Testis (tissue), 3 donors: ENCODE data around the gene SRPK3. TPM values are rescaled to one million over a fixed set of nuclear protein-coding genes. Genes with fewer than 3 reads are reported as not detected.

ENCODE experiments used
- DNase-seq: peaks from one replicate; pipeline ENCODE4 v3.0.0-alpha.2; 2019
- H3K27ac ChIP-seq, 2 donors: fragments of 200-600 bp; sonication (generic); one replicate each; pipeline ENCODE4 v1.5.1; 2019
- H3K27me3 ChIP-seq: fragments of 200-600 bp; sonication (generic); one replicate; pipeline ENCODE4 v1.5.1; 2019
- H3K36me3 ChIP-seq: fragments of 200-600 bp; sonication (generic); one replicate; pipeline ENCODE4 v1.5.1; 2017; ENCODE audit warnings: low read depth; ENCODE audit errors: missing control alignments
- H3K4me1 ChIP-seq: fragments of 200-600 bp; sonication (generic); one replicate; pipeline ENCODE4 v1.5.1; 2019
- H3K4me3 ChIP-seq, 2 donors: fragments of 200-600 bp; sonication (generic); one replicate each; pipeline ENCODE4 v1.5.1; 2017 to 2019
- H3K9me3 ChIP-seq: fragments of 200-600 bp; sonication (generic); one replicate; pipeline ENCODE4 v1.5.1; 2017
- POLR2A ChIP-seq: fragments of 450-650 bp; IDR thresholded peaks from one replicate; pipeline ENCODE4 v1.6.1; 2017; ENCODE audit warnings: antibody characterized with exemption, mild to moderate bottlenecking, moderate library complexity
- WGBS, 2 donors: methylation state at CpG; one replicate each; pipeline ENCODE4 v1.1.5; 2018; 5-methylcytosine and 5-hydroxymethylcytosine counted together
- intact Hi-C: fragments of 100-400 bp; cut with DNase I; formaldehyde crosslinking; loops from one replicate; pipeline ENCODE4 v1.15.1; 2023; ENCODE audit warnings: low total_unique reads
- polyA plus RNA-seq: library from polyadenylated mRNA; stranded (reverse); fragments of 350-450 nt; fragmentation: Illumina TruSeq; extraction: RNeasy Lipid Tissue Mini Kit (QIAGEN cat#74804); gene quantifications from one replicate; pipeline ENCODE4 v1.2.3, GENCODE V29; 2014; ENCODE audit warnings: low read depth, low replicate concordance; ENCODE audit not compliant: insufficient read depth
- total RNA-seq, 2 donors: library from RNA; depleted of rRNA; stranded (reverse); fragments of >200 nt; gene quantifications; one replicate each; pipeline ENCODE4 v1.2.3, GENCODE V29; 2016
- TF ChIP-seq, protein P1 (sequence below), 3 experiments: fragments of 450-650 bp in 2 of 3; fragments of 200-600 bp in 1 of 3; sonication (generic) in 1 of 3; IDR thresholded peaks; one replicate each; pipeline ENCODE4 v1.5.1; 2016 to 2019; ENCODE audit warnings: antibody characterized with exemption in 3 of 3, mild to moderate bottlenecking in 2 of 3, moderate library complexity in 1 of 3

Gene SRPK3
- total and polyA plus RNA-seq, 3 donors from 2014 or later: 0.62 to 2.2 (median 1.3) TPM

DNA sequence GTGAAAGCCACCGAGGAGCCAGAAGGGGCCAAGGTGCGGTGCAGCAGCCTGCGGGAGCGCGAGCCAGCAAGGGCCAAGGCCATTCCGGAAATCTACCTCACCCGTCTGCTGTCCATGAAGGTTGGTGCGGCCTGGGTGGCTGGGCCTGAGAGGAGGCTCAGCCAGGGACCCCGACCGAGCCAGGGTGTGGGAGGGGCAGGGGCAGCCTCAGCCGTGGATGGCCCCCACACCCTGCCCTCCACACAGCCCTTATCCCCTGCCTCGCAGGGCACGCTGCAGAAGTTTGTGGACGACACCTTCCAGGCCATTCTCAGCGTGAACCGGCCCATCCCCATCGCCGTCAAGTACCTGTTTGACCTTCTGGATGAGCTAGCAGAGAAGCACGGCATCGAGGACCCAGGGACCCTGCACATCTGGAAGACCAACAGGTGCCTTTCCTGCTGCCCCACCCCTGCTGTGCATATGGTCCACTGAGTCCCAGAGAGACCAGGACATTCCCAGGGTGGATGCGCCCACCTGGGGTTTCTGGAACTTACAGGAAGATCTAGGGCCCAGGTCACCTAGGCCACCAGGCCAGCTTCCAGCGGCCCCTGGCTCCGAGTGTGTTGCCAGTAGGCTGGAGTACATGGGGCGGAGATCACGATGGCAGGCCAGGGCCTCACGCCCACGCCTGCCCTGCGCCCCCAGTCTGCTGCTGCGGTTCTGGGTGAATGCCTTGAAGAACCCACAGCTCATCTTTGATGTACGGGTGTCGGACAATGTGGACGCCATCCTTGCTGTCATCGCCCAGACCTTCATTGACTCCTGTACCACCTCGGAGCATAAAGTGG, 3.4 kb upstream of the SRPK3 start:
- H3K4me3 ChIP-seq: no peak overlapping the region
- no peaks in the 10 kb centered on the region for H3K36me3 ChIP-seq
- no peak overlapping the region for H3K27ac ChIP-seq
- no peaks in the 10 kb centered on the region for H3K9me3 ChIP-seq
- no peak for DNase-seq
- intact Hi-C loops: no loop called here
- WGBS, 2 donors: 94% methylated on average over 18 of the region's 34 CpGs; no CpG with 5 or more reads in 1 of the 2 donors
- TF ChIP-seq, protein P1, sequence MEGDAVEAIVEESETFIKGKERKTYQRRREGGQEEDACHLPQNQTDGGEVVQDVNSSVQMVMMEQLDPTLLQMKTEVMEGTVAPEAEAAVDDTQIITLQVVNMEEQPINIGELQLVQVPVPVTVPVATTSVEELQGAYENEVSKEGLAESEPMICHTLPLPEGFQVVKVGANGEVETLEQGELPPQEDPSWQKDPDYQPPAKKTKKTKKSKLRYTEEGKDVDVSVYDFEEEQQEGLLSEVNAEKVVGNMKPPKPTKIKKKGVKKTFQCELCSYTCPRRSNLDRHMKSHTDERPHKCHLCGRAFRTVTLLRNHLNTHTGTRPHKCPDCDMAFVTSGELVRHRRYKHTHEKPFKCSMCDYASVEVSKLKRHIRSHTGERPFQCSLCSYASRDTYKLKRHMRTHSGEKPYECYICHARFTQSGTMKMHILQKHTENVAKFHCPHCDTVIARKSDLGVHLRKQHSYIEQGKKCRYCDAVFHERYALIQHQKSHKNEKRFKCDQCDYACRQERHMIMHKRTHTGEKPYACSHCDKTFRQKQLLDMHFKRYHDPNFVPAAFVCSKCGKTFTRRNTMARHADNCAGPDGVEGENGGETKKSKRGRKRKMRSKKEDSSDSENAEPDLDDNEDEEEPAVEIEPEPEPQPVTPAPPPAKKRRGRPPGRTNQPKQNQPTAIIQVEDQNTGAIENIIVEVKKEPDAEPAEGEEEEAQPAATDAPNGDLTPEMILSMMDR (IDR thresholded peaks at IDR 0.05): no peak
- no peak for TF ChIP-seq POLR2A
- H3K27me3 ChIP-seq: no peaks in the 10 kb centered on the region
- H3K4me1 ChIP-seq: no peaks in the 10 kb centered on the region

DNA sequence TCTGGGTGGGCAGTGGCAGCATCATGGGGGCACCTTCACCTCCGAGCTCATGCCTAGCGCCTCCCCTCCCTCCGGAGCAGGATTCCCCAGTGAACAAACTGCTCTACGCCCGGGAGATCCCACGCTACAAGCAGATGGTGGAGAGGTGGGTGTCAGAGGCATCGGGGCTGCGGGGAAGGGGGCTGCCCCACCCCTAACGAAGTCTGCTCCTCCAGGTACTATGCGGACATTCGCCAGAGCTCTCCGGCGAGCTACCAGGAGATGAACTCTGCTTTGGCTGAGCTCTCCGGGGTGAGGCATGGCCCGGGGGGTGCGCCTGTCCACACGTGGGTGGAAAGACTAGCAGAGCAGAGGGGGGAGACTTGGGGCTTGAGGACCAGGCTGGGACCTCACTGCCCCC, 2.7 kb upstream of the SRPK3 start:
- no peaks in the 10 kb centered on the region for H3K36me3 ChIP-seq
- H3K27me3 ChIP-seq: no peaks in the 10 kb centered on the region
- H3K4me1 ChIP-seq: no peaks in the 10 kb centered on the region
- no peak overlapping the region for H3K4me3 ChIP-seq
- DNase-seq: no peak
- 50 to 73% methylated on average over 2 to 17 of the region's 17 CpGs for WGBS, 2 donors
- no peaks in the 10 kb centered on the region for H3K9me3 ChIP-seq
- no peak overlapping the region for H3K27ac ChIP-seq
- intact Hi-C loops: no loop called here
- TF ChIP-seq POLR2A: no peak
- TF ChIP-seq, protein P1 (IDR thresholded peaks at IDR 0.05): no peak

DNA sequence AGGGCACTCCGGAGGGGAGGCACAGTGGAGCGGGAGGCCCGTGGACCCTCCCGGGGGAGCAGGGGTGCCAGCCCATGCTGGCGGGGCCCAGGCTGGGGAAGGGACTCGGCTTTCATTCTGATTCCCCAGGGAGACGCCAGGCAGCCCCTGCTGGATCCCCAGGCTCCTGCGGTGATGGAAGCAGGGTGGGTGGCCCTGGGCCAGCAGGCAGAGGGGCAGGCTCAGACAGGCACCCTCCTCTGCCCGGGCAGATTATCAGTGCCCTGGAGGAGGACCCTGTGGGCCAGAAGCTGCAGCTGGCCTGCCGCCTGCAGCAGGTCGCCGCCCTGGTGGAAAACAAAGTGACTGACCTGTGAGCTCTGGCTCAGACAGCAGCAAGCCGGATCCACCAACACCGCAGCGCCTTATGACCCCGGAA, 2.1 kb upstream of the SRPK3 start:
- intact Hi-C loops: no loop called here
- H3K27me3 ChIP-seq: no peaks in the 10 kb centered on the region
- H3K36me3 ChIP-seq: no peaks in the 10 kb centered on the region
- WGBS, 2 donors: 88% methylated on average over 6 of the region's 16 CpGs; no CpG with 5 or more reads in 1 of the 2 donors
- TF ChIP-seq, protein P1 (IDR thresholded peaks at IDR 0.05): no peak
- TF ChIP-seq POLR2A: no peak
- H3K27ac ChIP-seq: no peak overlapping the region
- no peaks in the 10 kb centered on the region for H3K9me3 ChIP-seq
- H3K4me3 ChIP-seq: no peak overlapping the region
- no peak for DNase-seq
- H3K4me1 ChIP-seq: no peaks in the 10 kb centered on the region

DNA sequence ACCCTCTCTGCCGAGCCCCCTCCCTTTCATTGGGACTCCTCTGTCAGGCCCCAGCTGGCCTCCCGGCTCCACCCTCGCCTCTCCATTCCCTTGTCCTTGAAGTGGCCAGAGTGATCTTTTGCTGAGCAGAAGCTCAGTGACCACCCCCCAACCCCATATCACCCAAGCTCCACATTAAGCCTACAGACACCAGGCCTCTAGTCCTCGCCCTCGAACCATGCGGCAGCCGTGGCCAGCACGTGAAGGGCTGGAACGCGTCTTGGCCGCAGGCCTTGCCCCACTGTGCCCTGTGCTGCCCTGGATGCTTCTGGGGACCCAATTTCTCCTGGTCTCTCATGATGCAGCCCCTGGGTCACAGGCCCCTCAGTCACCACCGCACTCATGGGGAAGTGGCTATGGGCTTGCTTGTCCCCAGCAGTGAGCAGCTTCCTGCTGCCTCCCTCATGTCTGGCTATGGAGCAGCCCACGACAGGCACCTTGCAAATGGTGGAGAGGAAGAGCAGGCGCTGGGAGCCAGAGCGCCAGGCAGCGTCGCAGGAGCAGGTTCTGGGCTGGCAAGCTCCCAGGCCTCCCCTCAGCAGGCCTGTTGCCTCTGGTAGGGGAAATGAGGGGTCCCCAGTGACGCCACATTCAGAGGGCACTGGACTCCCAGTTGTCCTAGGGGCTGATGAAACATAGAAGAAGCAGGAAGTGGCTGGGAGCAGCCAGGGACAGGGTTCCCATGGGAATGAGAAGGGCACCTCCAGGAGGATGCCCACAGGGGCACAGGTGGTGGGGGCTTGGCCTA, 757 bp upstream of the SRPK3 start:
- DNase-seq: no peak
- TF ChIP-seq, protein P1 (IDR thresholded peaks at IDR 0.05): no peak
- TF ChIP-seq POLR2A: no peak
- H3K4me3 ChIP-seq: no peak overlapping the region
- no peaks in the 10 kb centered on the region for H3K27me3 ChIP-seq
- intact Hi-C loops: no loop called here
- no peaks in the 10 kb centered on the region for H3K9me3 ChIP-seq
- 70% methylated on average over 17 of the region's 18 CpGs; no CpG with 5 or more reads in 1 of the 2 donors for WGBS, 2 donors
- no peaks in the 10 kb centered on the region for H3K36me3 ChIP-seq
- no peak overlapping the region for H3K27ac ChIP-seq
- no peaks in the 10 kb centered on the region for H3K4me1 ChIP-seq
